WTC11 (cell line): ENCODE data around the gene CPNE6. TPM values are rescaled to one million over a fixed set of nuclear protein-coding genes. Genes with fewer than 3 reads are reported as not detected.

Experiments used
- ATAC-seq: fragments of 200-7000 bp; cut with Tn5 transposase; 2 replicates; pipeline ENCODE4 v1.10.0; 2021; ENCODE audit warnings: mild to moderate bottlenecking, moderate library complexity
- CTCF ChIA-PET: fragments of 300-600 bp; sonication (Branson Sonifier 250); formaldehyde crosslinking; loops from one replicate; lab custom pipeline; 2021; ENCODE audit warnings: antibody characterized with exemption; lab: Charles Lee
- POLR2A ChIA-PET: fragments of 350-600 bp; sonication (Branson Sonifier 250); formaldehyde crosslinking; loops from one replicate; lab custom pipeline; 2021; ENCODE audit warnings: antibody characterized with exemption; lab: Charles Lee
- DNase-seq: peaks from one replicate; pipeline ENCODE4 v3.0.0; 2021; ENCODE audit warnings: low spot score
- H3K27ac Mint-ChIP-seq: 2 replicates; pipeline ENCODE4 v1.8.0; 2021; ENCODE audit warnings: mixed read lengths
- H3K27me3 Mint-ChIP-seq: 2 replicates; pipeline ENCODE4 v1.8.0; 2021; ENCODE audit warnings: low read depth, mild to moderate bottlenecking, moderate library complexity, mixed read lengths
- H3K36me3 Mint-ChIP-seq: 2 replicates; pipeline ENCODE4 v1.8.0; 2021; ENCODE audit warnings: mixed read lengths
- H3K4me1 Mint-ChIP-seq: 2 replicates; pipeline ENCODE4 v1.8.0; 2022; ENCODE audit warnings: mixed read lengths
- H3K4me3 Mint-ChIP-seq: 2 replicates; pipeline ENCODE4 v1.8.0; 2021; ENCODE audit warnings: mild to moderate bottlenecking, moderate library complexity, mixed read lengths
- H3K9me3 Mint-ChIP-seq: 2 replicates; pipeline ENCODE4 v1.8.0; 2021; ENCODE audit warnings: mixed read lengths
- CBFB ChIP-seq: sonication (generic); formaldehyde crosslinking; IDR thresholded peaks from 2 replicates; pipeline ENCODE4 v1.8.1; 2022; ENCODE audit warnings: mild to moderate bottlenecking, low read depth, missing genetic modification reagents
- ESRRA ChIP-seq: sonication (generic); formaldehyde crosslinking; IDR thresholded peaks from 2 replicates; pipeline ENCODE4 v1.8.1; 2022; ENCODE audit warnings: mild to moderate bottlenecking, missing genetic modification reagents, borderline replicate concordance
- FOXP4 ChIP-seq: sonication (generic); formaldehyde crosslinking; IDR thresholded peaks from 2 replicates; pipeline ENCODE4 v1.8.0; 2022; ENCODE audit warnings: mild to moderate bottlenecking, missing genetic modification reagents
- GTF2I ChIP-seq: fragments of 250-450 bp; sonication (Bioruptor Pico); conservative IDR thresholded peaks from 2 replicates; pipeline ENCODE4 v1.4.0; 2021; ENCODE audit warnings: mild to moderate bottlenecking
- HMGA2 ChIP-seq: fragments of 250-450 bp; sonication (Bioruptor Pico); IDR thresholded peaks from 2 replicates; pipeline ENCODE4 v1.4.0; 2021; ENCODE audit warnings: mild to moderate bottlenecking, moderate library complexity
- IRF2 ChIP-seq: sonication (generic); formaldehyde crosslinking; IDR thresholded peaks from 2 replicates; pipeline ENCODE4 v1.8.0; 2022; ENCODE audit warnings: low read depth, missing genetic modification reagents, borderline replicate concordance
- MLX ChIP-seq: sonication (generic); formaldehyde crosslinking; IDR thresholded peaks from 2 replicates; pipeline ENCODE4 v1.8.1; 2023; ENCODE audit warnings: mild to moderate bottlenecking, missing genetic modification reagents, moderate library complexity
- MXD4 ChIP-seq: fragments of 250-450 bp; sonication (Bioruptor Pico); IDR thresholded peaks from 2 replicates; pipeline ENCODE4 v1.8.0; 2021; ENCODE audit warnings: mild to moderate bottlenecking, moderate library complexity, borderline replicate concordance
- NFATC4 ChIP-seq: fragments of 250-450 bp; sonication (Bioruptor Pico); IDR thresholded peaks from 2 replicates; pipeline ENCODE4 v1.9.0; 2021; ENCODE audit warnings: mild to moderate bottlenecking
- NR3C1 ChIP-seq: sonication (generic); formaldehyde crosslinking; conservative IDR thresholded peaks from 2 replicates; pipeline ENCODE4 v1.8.1; 2023; ENCODE audit warnings: low read depth, mild to moderate bottlenecking, missing genetic modification reagents
- OVOL2 ChIP-seq: fragments of 250-450 bp; sonication (Bioruptor Pico); IDR thresholded peaks from 2 replicates; pipeline ENCODE4 v1.9.0; 2021; ENCODE audit warnings: mild to moderate bottlenecking, borderline replicate concordance
- PRRX2 ChIP-seq: fragments of 250-450 bp; sonication (Bioruptor Pico); IDR thresholded peaks from 2 replicates; pipeline ENCODE4 v1.8.0; 2021; ENCODE audit warnings: mild to moderate bottlenecking
- TEAD1 ChIP-seq: sonication (generic); formaldehyde crosslinking; IDR thresholded peaks from 2 replicates; pipeline ENCODE4 v1.8.0; 2022; ENCODE audit warnings: mild to moderate bottlenecking, missing genetic modification reagents
- USF2 ChIP-seq: sonication (generic); formaldehyde crosslinking; IDR thresholded peaks from 2 replicates; pipeline ENCODE4 v1.8.1; 2023; ENCODE audit warnings: mild to moderate bottlenecking, missing genetic modification reagents, moderate library complexity
- ZNF219 ChIP-seq: sonication (generic); formaldehyde crosslinking; IDR thresholded peaks from 2 replicates; pipeline ENCODE4 v1.8.0; 2023; ENCODE audit warnings: missing genetic modification reagents, mild to moderate bottlenecking, borderline replicate concordance
- ZNF281 ChIP-seq: sonication (generic); formaldehyde crosslinking; IDR thresholded peaks from 2 replicates; pipeline ENCODE4 v1.8.0; 2023; ENCODE audit warnings: mild to moderate bottlenecking, missing genetic modification reagents
- ZNF317 ChIP-seq: sonication (generic); formaldehyde crosslinking; IDR thresholded peaks from 2 replicates; pipeline ENCODE4 v1.8.1; 2023; ENCODE audit warnings: low read depth, mild to moderate bottlenecking, moderate library complexity, missing genetic modification reagents, borderline replicate concordance
- ZNF416 ChIP-seq: fragments of 250-450 bp; sonication (Bioruptor Pico); IDR thresholded peaks from 2 replicates; pipeline ENCODE4 v1.9.0; 2021; ENCODE audit warnings: mild to moderate bottlenecking, inconsistent platforms
- ZNF512 ChIP-seq: sonication (generic); formaldehyde crosslinking; IDR thresholded peaks from 2 replicates; pipeline ENCODE4 v1.8.1; 2022; ENCODE audit warnings: missing genetic modification reagents, borderline replicate concordance
- total RNA-seq: library from RNA; stranded (reverse); gene quantifications from 3 replicates; pipeline ENCODE4 v1.2.3, GENCODE V29; 2021

CPNE6 gene
- total RNA-seq, 1 experiment from 2014 or later: not detected

GRCh38 chr14:24123424-24124417, 52.4 kb downstream of the CPNE6 start (continued):
- TF ChIP-seq ZNF416 (CRISPR knock-in tag) (no peak), ESRRA (CRISPR knock-in tag) (no peak), NR3C1 (CRISPR knock-in tag) (no peak)

GRCh38 chr14:24126939-24127338, 55.6 kb downstream of the CPNE6 start:
- Mint-ChIP-seq H3K9me3 (no peaks in the 10 kb centered on the region), H3K27ac (no peak overlapping the region), H3K36me3 (peaks cover 10% of the 10 kb centered on the region; the same call in 1 of the 2 replicates), H3K4me1 (peaks cover 3% of the 10 kb centered on the region), H3K4me3 (no peak overlapping the region), H3K27me3 (no peaks in the 10 kb centered on the region)
- no peak for ATAC-seq
- POLR2A ChIA-PET: interaction anchor here (0.7 to 1.8 kb wide), 4 partner anchors 9 to 144 kb away, joined by 3 to 6 read pairs (median 3); partner anchors contain the start of genes DCAF11, IRF9, NRL and PSME1
- no peak for TF ChIP-seq ZNF219 (CRISPR knock-in tag)
- TF ChIP-seq IRF2 (CRISPR knock-in tag): no peak
- no peak for TF ChIP-seq ZNF512 (CRISPR knock-in tag)
- no peak for TF ChIP-seq USF2 (CRISPR knock-in tag)
- CTCF ChIA-PET: interaction anchor here (0.6 to 1.5 kb wide), 7 partner anchors 9 to 648 kb away, joined by 3 to 6 read pairs (median 4); partner anchors contain the start of genes IRF9 and PSME1
- no peak for DNase-seq

- Mint-ChIP-seq H3K9me3 (no peaks in the 10 kb centered on the region), H3K4me1 (peaks cover 4% of the 10 kb centered on the region), H3K4me3 (no peak overlapping the region), H3K27me3 (no peaks in the 10 kb centered on the region), H3K27ac (no peak overlapping the region), H3K36me3 (peaks cover 8% of the 10 kb centered on the region; the same call in 1 of the 2 replicates)
- ChIA-PET CTCF (interaction anchor here (0.6 to 1.6 kb wide), 4 partner anchors 8 to 649 kb away, joined by 3 to 4 read pairs (median 4); partner anchors contain the start of genes IRF9 and PSME1), POLR2A (interaction anchor here (0.7 to 1.8 kb wide), 4 partner anchors 8 to 143 kb away, joined by 3 to 6 read pairs (median 3); partner anchors contain the start of genes DCAF11, IRF9, NRL and PSME1)
- DNase-seq (no peak), ATAC-seq (no peak)
- TF ChIP-seq FOXP4 (CRISPR knock-in tag): no peak
- no peak for TF ChIP-seq GTF2I (CRISPR knock-in tag)
- no peak for TF ChIP-seq OVOL2
- no peak for TF ChIP-seq MXD4 (CRISPR knock-in tag)
- TF ChIP-seq ZNF317 (CRISPR knock-in tag): no peak
- no peak for TF ChIP-seq ESRRA (CRISPR knock-in tag)
- no peak for TF ChIP-seq HMGA2 (CRISPR knock-in tag)
- no peak for TF ChIP-seq ZNF416 (CRISPR knock-in tag)
- no peak for TF ChIP-seq PRRX2 (CRISPR knock-in tag)
- no peak for TF ChIP-seq TEAD1
- TF ChIP-seq CBFB (CRISPR knock-in tag): no peak
- TF ChIP-seq MLX (CRISPR knock-in tag): no peak
- no peak for TF ChIP-seq NFATC4 (CRISPR knock-in tag)
- no peak for TF ChIP-seq ZNF281
Observed at GRCh38 chr14:24127673-24128072, 56.3 kb downstream of the CPNE6 start.
